HG03066 (cell line): ENCODE data around the gene ELAVL1.
"Not testable (repeated sequence)": the region's sequence is repeated elsewhere in the genome, so short reads cannot be mapped to it uniquely, and the experiment has no call there.

ENCODE experiments used
- ATAC-seq: cut with Tn5 transposase; IDR thresholded peaks from one replicate; pipeline ENCODE4 v1.9.1; 2021; ENCODE audit warnings: low read depth; ENCODE audit not compliant: unreplicated experiment

Gene ELAVL1

DNA sequence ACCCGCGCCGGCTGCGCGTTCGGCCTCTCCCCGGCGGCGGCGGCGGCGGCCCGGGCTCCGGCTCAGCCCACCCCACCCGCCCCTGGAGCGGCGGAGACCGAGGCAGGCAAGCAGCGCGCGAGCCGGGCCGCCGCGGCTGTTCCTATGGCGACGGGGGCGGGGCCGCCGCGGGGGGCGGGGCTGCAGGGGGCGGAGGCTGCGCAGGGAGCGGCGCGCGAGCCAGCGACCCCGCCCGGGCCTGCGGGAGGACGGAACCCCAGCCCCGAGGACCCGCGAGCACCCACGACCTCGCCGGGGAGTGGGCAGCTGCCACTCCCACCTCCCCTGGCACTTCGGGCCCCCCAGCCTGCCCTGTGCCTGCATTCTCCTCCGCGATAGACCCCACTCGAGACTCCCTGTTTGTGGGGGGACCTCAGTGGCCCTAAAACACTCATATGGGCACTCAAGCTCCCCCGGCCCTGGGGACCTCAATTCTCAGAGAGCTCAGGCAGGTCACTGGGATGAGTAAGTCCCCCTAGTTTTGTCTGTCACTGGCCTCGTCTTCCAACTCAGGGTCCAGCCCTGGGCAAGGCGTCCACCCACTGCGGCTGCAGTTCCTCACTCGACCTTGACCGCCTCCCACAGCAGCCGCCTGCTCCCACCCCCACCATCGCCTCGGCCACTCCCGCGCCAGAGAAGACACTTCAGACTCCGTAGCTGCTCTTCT is 79.3 kb downstream of the ELAVL1 start, which contains the start of gene CTXN1:
TSS of gene CTXN1 (minus strand) at position 115 of the 706 bp plus-strand sequence. CDS start 597 bp downstream, outside the sequence.
- no peak for ATAC-seq

DNA sequence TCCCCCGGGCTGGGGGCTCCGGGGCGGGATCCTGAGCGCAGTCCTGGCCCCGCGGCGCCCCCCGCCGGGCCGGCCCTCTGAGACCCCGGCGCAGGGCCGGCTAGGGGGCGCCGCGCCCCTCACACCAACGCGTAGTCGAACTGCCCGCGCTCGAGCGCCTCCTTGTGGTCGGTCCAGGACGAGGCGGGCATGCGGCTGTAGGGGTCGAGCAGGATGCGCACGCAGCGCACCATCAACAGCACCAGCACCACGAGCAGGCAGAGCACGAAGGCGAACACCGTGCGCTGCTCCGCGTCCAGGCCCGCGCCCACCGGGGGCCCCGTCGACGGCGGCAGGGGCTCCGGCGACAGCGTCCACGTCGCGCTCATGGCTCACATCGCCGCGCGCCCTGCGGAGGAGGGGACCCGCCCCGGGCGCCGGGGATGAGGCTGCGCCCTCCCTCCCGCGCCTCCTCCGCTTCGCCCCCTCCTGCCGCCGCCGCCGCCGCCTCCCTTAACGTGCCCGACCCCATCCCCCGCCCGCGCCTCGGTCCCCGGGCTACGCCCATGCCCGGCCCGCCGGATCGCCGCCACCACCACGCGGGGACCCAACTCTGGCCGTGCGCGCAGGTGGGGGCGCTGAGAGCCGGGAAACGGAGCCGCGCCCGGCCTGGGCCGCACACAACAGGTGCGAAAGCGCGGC is 80.1 kb downstream of the ELAVL1 start:
- ATAC-seq = no peak

DNA sequence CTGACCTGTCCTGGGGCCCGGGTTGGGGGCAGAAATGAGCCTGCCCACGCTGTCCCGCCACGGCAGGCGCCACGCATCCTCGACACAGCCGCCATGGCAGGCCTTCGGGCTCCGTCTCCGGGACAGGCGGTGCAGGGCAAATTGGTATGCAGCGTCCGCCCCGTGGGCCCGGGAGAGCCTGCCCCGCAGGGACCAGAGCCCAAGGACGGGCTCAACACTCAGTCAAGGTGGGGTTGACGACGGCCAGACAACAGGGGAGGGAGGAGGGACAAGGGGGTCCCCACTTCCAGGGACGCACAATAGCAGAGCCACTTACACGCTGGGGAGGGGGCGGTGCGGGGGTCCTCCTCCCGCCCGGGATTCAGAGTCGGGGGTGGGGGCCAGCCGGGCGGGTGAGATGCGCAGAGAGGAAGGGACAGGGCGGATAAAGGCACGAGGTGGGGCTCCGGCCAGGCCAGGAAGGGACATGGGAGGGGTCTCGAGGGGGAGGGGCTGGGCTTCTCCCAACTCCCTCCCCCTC is 80.7 kb downstream of the ELAVL1 start:
- no peak for ATAC-seq

- ATAC-seq = no peak
Observed at GRCh38 chr19:7924241-7924640, 81.2 kb downstream of the ELAVL1 start.

DNA sequence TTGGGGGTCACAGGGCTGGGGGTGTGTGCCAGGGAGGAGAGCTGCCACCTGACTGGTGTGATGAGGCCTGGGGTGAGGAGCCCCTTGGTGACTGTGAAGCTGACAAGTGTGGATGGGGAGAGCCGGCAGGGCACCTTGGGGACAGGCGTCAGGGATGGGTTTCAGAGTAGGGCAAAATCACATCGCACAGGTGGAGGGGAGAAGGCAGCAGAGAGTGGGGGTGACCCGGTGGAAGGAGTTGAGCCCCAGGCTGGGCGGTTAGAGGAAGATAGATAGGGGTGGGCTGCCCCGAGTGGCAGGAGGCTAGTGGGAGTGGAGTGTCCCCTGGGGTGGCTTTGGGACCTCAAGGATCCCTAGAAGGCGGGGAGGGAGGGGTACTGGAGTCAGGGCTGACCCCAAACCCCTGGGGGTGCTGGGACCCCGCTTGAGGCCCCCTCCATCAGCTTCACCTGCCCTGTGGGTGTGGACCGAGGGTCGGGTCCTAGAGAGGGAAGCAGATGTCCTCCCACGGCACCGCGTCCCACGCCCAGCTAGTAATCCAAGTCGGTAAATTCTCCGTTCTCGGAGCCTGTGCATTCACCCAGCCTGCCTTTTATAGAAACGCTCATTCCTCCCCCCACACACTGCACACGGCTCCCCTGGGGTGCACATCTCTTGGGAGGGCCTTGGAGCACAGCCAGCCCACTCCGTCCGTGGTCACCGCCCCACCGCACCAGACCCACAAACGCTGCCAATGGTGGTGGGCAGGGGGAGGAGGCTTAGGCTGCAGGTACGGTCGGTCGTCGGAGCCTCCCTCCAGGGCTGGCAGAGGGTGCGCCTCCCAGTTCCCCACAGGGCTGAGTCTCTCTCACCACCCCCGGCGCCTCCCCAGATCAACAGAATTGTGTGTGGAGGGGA is 81.9 kb downstream of the ELAVL1 start:
- ATAC-seq = no peak

GRCh38 chr19:7922836-7923195 is 82.6 kb downstream of the ELAVL1 start:
- no peak for ATAC-seq

DNA sequence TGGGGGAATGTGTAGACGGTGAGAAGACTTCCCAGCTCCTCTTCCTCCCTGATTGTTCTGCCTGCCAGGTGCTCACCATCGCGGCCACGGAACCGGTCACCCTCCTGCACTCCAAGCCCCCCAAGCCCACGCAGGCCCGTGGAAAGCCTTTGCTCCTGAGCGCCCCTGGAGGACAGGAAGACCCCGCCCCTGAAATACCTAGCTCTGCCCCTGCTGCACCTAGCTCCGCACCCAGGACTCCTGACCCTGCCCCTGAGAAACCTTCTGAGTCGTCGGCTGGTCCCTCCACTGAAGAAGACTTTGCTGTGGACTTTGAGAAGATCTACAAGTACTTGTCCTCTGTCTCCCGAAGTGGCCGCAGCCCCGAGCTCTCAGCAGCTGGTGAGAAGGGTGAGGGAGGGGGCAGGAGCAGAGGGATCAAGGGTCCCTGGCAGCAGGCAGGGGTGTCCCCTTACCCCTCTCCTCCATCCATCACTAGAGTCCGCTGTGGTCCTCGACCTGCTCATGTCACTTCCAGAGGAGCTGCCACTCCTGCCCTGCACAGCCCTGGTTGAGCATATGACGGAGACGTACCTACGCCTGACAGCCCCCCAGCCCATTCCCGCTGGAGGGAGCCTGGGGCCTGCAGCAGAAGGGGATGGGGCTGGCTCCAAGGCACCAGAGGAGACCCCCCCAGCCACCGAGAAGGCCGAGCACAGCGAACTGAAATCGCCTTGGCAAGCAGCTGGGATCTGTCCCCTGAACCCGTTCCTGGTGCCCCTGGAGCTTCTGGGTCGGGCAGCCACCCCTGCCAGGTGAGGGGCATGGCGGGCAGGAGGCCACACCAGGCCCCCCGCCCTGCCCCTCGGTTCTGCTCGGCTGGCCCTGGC is 83.2 kb downstream of the ELAVL1 start:
- no peak for ATAC-seq

DNA sequence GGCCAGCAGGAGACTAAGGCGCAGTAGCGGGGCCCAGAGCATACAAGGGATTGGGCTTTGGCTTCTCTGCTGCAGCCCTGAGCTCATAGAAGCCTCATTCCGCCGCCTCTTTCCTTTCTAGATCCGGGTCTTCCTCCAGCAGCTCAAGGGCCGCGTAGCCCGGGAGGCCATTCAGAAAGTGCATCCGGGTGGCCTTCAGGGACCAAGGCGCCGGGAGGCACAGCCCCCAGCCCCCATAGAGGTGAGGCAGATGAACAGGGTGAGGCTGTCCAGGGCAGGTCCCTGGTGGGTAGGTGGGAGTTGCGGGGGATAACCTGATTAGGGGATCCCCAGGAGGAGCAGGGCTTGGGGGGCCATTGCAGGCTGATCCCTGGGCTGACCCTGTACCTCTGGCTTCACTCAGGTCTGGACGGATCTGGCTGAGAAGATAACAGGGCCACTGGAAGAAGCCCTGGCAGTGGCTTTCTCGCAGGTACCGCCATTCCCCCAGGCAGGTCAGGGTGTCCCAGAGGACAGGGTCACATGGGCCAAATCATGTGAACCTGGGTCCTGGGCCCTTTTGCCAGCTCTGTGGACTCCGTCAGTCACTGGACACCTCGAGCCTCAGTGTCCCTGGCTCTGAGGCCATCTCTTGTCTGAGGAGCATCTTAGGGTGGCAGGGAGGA is 84.0 kb downstream of the ELAVL1 start:
- ATAC-seq = no peak

- ATAC-seq = peak; percentile 35
Observed at GRCh38 chr19:7920519-7921301, 84.7 kb downstream of the ELAVL1 start.

DNA sequence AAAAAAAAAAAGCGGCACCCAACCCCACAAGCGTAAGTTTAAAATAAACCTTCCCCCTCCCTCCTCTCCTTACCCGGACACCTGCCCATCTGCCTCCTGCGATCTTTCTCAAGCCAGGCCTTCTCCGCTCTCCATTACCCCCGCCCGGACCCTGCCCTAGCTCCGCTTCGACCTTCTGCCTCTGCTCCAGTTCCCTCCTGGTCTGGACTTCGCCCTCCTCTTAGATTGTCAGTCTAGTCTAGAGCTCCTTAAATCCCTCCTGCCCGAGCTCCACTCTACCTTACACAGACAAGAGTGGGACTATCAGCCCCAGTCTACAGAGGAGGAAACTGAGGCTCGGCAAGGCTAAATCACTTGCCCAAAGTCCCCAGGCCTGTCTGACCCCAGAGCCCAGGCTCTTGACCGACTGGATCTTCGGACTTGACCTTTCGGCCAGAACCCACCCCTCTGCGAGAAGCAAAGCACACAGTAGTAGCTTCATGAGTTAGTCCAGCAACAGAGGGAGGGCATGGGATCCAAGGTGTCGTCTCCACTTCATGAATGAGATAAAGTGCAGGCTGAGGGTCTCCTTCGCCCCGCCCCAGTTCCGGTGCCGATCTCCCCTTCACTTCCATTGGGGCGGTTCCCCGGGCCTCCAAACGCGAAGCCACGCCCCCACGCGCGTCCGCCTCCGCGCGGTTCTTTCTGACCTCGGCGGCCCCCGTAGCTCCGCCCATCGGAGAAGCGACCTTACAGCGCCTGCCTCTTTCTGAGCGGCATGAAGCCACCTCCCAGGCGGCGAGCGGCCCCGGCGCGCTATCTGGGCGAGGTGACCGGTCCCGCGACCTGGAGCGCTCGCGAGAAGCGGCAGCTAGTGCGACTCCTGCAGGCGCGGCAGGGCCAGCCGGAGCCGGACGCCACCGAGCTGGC is 85.6 kb downstream of the ELAVL1 start, which contains the start of gene SNAPC2:
TSS of gene SNAPC2 (plus strand) at position 729 of the 909 bp plus-strand sequence. CDS start at position 758, 29 bp downstream.
- ATAC-seq = peak; percentile 39

DNA sequence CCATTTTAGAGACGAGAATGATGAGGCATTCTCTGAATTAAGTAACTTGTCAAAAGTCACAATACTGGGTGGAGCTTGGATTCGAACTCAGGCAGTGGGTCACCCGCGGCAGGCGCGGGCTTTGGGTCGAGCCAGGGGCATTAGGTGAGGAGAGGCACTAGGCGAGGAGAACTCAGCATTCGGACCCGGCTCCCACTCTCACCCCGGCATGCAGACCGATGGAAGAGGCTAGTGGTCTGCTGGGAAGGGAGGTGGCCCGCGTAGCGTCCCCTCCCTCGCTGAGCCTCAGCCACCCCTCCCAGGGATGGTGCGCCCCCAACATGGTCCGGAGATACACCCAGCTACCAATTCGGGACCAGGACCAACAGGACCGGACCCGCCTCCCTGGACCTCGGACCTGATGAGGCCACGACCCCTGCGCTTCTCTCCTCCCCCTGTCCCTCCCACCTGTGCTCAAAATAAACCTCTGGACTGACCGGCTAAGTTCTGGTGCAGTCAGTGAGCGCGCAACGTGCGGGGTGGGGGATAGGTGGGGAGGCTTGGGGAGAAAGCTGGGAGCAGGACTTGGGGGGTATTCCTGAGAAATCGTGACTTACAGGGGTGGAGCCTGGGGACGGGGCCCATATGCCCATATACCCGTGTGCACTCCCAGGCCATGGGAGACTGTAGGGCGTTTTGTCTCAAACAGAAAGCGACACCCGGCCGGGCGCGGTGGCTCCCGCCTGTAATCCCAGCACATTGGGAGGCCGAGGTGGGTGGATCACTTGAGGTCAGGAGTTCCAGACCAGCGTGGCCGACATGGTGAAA is 86.6 kb downstream of the ELAVL1 start:
- no peak for ATAC-seq

DNA sequence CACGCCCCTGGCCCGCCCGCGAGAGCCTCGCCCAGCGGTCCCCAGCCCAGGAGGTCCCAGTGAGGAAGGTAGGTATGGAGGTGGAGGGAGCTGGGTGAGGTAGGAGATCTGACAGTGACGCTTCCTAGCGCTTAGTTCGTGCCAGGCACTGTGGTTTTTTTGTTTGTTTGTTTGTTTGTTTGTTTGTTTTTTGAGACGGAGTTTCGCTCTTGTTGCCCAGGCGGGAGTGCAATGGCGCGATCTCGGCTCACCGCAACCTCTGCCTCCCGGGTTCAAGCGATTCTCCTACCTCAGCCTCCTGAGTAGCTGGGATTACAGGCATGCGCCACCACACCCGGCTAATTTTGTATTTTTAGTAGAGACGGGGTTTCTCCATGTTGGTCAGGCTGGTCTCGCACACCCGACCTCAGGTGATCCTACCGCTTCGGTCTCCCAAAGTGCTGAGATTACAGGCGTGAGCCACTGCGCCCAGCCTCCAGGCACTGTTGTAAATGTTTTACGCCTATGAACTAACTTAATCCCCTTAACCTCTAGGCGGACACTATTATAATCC is 87.3 kb downstream of the ELAVL1 start:
- ATAC-seq = not testable (repeated sequence)

- no peak for ATAC-seq
Observed at GRCh38 chr19:7917267-7918061, 88.0 kb downstream of the ELAVL1 start.

DNA sequence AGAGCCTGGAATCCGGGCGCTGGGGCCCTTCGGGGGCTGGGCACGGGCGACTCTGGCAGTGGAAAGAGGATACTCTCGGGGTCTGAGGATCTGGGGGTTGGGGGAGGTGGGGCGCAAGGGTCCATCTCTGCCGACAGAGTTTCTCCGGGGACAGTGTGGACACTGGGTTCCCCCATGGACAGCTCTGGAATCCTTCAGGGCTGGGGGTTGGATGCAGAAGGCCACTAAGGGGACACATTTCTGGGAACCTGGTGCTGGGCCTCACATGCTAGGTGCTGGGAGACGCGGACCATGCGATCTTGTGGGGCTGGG is 88.5 kb downstream of the ELAVL1 start:
- ATAC-seq = no peak

GRCh38 chr19:7916103-7916954 is 89.1 kb downstream of the ELAVL1 start:
- no peak for ATAC-seq
